Measurements from ENCODE around the gene ASAP2. TPM values are rescaled to one million over a fixed set of nuclear protein-coding genes. Genes with fewer than 3 reads are reported as not detected.

ASAP2 gene
- total RNA-seq, 1 experiment from 2014 or later, result 12.6 TPM

- no peaks in the 10 kb centered on the region for H3K27me3 ChIP-seq (ENCODE audit: insufficient read depth, low read length)
- no peak overlapping the region for H3K9ac ChIP-seq (ENCODE audit: extremely low read depth, insufficient read length, low read length)
- no peak overlapping the region for H2BK12ac ChIP-seq (ENCODE audit: insufficient read length, low read depth, low read length)
- H3K9me3 Mint-ChIP-seq, result no peaks in the 10 kb centered on the region
- H3K27me3 Mint-ChIP-seq (ENCODE audit: low read depth), result no peaks in the 10 kb centered on the region
- no peaks in the 10 kb centered on the region for H3K79me2 ChIP-seq (ENCODE audit: insufficient read depth, low read length)
- no peak overlapping the region for H2BK15ac ChIP-seq (ENCODE audit: low read depth, low read length)
- no peak overlapping the region for H3K14ac ChIP-seq (ENCODE audit: insufficient read depth, low read length)
- no peak overlapping the region for H2BK5ac ChIP-seq (ENCODE audit: insufficient read length, low read length)
- H3K23me2 ChIP-seq (ENCODE audit: insufficient read length, low read depth, low read length, poor library complexity, severe bottlenecking), result no peaks in the 10 kb centered on the region
- H3K4ac ChIP-seq (ENCODE audit: low read depth, low read length), result no peak overlapping the region
- H3K9me3 ChIP-seq (ENCODE audit: control insufficient read depth, low read depth, low read length), result no peaks in the 10 kb centered on the region
- no peak overlapping the region for H3K18ac ChIP-seq (ENCODE audit: insufficient read length, low read depth, low read length)
- H3K4me1 ChIP-seq (ENCODE audit: insufficient read depth, low read length), result peaks cover 4% of the 10 kb centered on the region; the same call in 1 of the 2 replicates
- H4K5ac ChIP-seq (ENCODE audit: insufficient read length, low read depth, low read length), result no peak overlapping the region
- no peak overlapping the region for H4K8ac ChIP-seq (replicated peaks; ENCODE audit: insufficient read length, low read depth, low read length)
- no peak for DNase-seq
- no peak overlapping the region for H2AFZ ChIP-seq (ENCODE audit: low read length)
- H3K4me2 ChIP-seq (ENCODE audit: insufficient read depth, insufficient read length, low read length), result no peak overlapping the region
- no peaks in the 10 kb centered on the region for H4K20me1 ChIP-seq (ENCODE audit: control insufficient read depth, insufficient read depth, insufficient read length)
- H2BK20ac ChIP-seq (ENCODE audit: low read depth, low read length, poor library complexity, severe bottlenecking), result no peak overlapping the region
- H3K56ac ChIP-seq (ENCODE audit: insufficient read length, low read depth, low read length), result no peak overlapping the region
- peaks cover 0 to 17% (median 0%) of the 10 kb centered on the region in 3 experiments; a peak in 4 of 7 replicates for H3K36me3 Mint-ChIP-seq (ENCODE audit: insufficient read depth in 1 of 3, low read depth in 3 of 3)
- H3K79me1 ChIP-seq (ENCODE audit: insufficient read depth, low read depth, low read length, poor library complexity, severe bottlenecking), result no peaks in the 10 kb centered on the region
- no peak overlapping the region for H3T11ph ChIP-seq (ENCODE audit: low read length)
- no peak overlapping the region for H3K23ac ChIP-seq (ENCODE audit: insufficient read length, low read depth, low read length)
- H3K27ac ChIP-seq (ENCODE audit: insufficient read length, low read depth, low read length), result no peak overlapping the region
- no peak overlapping the region for H4K91ac ChIP-seq (ENCODE audit: insufficient read length, low read depth, low read length)
- no peak overlapping the region for H2AK5ac ChIP-seq (ENCODE audit: insufficient read length, low read length)
- no peak overlapping the region for H2BK120ac ChIP-seq (ENCODE audit: low read depth, low read length, poor library complexity, severe bottlenecking)
- no peak overlapping the region for H3K4me3 Mint-ChIP-seq
- TF ChIP-seq CTCF (conservative IDR thresholded peaks at IDR 0.05), result no peak
- H3K4me1 Mint-ChIP-seq, result peaks cover 17 to 20% of the 10 kb centered on the region in 2 experiments
- 0 out of 7 replicates have a peak overlapping the region, but pooled peaks of 1 of the 3 experiments have one; percentile 17 for H3K27ac Mint-ChIP-seq
- whole genome bisulfite sequencing (ENCODE audit: extremely low coverage, insufficient read length, low lambda C conversion rate), result no CpG with 5 or more reads among the region's 6 CpGs
These were observed 90.5 kb downstream of the ASAP2 start for GRCh38 chr2:9297156-9297555.

Data from H9 (cell line).